GM19324 (cell line): ENCODE results near the gene SLC23A3.

Experiments
- ATAC-seq: cut with Tn5 transposase; IDR thresholded peaks from one replicate; pipeline ENCODE4 v1.9.1; 2021; ENCODE audit warnings: mild to moderate bottlenecking, moderate library complexity; ENCODE audit not compliant: unreplicated experiment, low FRiP score

Gene SLC23A3

DNA sequence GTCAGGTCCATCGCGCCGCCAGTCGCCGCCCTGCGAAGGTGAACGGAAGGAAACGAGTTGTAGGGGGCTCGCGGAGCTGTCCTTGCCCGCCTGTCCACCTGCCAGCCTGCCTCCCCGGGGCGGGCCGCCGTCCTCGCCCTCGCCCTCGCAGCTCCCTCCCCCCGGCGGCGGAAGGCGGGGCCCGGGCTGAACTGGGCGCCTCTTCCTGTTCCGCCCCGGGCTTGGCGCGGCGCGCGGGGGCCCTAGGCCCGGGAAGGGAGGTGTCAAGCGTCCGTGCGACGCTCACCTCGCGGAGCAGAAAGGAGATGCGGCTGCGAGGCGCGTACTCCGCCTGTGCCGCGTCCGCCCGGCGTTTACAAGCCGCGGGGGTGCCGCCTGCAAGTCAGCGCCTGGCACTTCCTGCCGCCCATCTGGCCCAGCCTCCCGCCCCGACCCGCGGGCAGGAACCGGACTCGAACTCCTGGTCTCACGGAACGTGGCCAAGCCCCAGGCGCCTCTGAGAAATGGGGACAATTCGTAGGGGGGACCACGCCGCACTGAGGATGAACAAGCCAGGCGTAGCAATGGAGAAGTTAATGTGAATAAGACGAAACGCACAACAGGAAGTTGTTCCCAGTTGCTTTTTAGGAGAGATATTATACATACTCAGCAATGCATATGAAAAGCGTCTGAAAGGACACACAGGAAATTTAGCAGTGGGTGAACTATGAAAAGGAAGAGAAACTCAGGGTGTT lies 7.2 kb upstream of the SLC23A3 start, which contains the start of gene CNPPD1:
Gene CNPPD1 (minus strand): TSS at position 108 of the 734 bp plus-strand sequence. CDS start 97 bp downstream, at position 11.
- peak; percentile 68 for ATAC-seq

DNA sequence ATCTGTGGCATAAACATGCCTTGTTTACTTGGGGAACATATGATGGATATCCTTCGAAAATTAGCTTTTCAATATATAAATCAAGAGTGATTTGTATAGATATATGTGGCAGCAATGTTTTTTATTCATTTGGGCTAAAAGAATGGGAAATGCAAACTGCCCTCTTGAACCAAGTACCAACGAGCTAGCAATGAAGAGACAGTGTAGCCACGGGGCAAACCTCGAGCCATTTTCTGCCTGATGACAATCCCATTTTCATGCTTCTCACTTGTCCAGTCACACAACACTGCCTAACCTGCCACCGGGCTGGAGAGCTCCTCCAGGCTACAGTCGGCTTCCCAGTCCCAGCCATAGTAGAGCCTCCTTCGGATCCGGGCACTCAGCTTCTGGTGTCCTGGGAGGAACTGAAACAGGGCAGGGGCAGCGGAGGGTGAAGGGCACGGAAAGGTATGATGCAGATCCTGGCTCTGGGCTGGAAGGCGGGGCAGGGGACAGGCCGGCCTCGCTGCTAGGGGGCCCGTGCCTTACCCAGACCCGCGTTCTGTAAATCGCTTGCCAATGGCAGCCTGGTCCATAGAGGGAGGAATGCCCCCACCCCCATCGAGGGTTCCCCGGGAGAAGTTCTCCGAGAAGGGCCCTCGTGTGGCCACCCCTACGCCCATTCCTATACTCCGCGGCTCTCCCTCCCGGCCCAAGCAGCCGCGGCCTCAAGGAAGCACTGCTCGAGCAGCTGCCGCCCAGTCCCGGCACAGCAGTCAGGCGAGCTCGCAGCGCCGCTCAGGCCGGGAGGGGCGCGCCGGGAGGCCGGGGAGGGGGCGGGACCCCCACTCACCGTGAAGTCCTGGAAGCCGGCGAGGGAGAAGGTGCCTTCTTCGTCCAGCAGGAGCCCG lies 6.3 kb upstream of the SLC23A3 start:
- peak; percentile 10 for ATAC-seq

DNA sequence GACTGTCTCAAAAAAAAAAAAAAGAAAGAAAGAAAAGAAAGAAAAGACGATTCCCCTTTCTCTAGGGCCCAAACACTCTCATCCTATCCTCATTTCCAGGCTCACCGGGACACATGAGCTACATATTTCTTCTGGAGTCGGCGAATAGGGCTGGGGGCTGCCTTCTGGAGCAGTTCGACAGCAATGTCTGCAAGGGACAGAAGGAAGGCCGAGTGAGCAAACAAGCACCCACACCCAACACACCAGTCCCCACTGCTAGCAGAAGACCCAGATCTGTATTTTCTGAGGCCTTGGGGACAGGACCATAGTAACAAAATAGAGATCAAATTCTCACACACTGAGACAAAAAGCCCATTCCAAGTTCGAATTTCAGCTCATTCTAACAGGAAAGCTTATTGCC lies 5.7 kb upstream of the SLC23A3 start:
- ATAC-seq, result no peak

- ATAC-seq, result no peak
Measured at GRCh38 chr2:219174801-219175200, 5.0 kb upstream of the SLC23A3 start.

GRCh38 chr2:219174146-219174545 lies 4.3 kb upstream of the SLC23A3 start:
- no peak for ATAC-seq

DNA sequence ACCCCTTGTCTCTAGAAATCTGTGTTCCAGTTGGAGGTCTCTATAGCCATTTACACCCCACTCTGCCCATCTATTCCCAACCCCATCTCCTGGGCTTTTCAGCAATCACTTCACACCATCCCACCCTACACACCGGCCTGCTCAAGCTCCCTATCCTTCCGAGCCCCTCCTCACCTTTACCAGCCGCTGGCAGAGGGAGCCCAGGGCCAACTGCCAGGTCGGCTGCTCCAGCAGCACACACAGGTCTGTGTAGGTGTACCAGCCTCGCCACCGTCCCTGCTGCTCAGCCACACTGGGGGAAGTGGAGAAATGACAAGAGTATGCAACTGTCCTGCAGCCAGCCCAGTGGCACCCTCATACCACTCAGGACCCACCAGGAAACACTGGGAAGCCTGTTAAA lies 3.3 kb upstream of the SLC23A3 start:
- no peak for ATAC-seq

GRCh38 chr2:219172231-219173154 lies 2.7 kb upstream of the SLC23A3 start:
- ATAC-seq, result no peak

- no peak for ATAC-seq
Measured at GRCh38 chr2:219171231-219171651, 1.4 kb upstream of the SLC23A3 start.

GRCh38 chr2:219168932-219169331 lies 897 bp downstream of the SLC23A3 start:
- no peak for ATAC-seq

DNA sequence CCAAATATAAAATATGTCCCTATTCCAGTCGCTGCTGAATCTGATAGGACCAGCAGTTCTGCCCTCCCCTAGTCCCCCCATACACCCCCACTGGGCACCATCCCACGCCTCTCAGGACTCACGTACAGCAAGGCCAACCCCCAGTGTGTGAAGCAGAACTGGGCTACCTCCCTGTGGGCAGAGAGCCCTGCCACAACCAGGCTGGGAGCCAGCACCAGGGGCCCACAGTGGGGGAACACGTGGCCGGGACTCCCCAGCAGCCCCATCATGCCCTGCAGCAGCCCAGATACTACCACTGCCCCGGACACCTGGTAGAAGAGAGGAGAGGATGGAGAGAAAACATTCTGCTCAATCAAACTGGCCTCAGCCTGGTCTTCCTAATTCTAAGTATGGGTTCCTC lies 1.3 kb downstream of the SLC23A3 start:
- no peak for ATAC-seq

- ATAC-seq, result no peak
Measured at GRCh38 chr2:219167997-219168396, 1.8 kb downstream of the SLC23A3 start.

DNA sequence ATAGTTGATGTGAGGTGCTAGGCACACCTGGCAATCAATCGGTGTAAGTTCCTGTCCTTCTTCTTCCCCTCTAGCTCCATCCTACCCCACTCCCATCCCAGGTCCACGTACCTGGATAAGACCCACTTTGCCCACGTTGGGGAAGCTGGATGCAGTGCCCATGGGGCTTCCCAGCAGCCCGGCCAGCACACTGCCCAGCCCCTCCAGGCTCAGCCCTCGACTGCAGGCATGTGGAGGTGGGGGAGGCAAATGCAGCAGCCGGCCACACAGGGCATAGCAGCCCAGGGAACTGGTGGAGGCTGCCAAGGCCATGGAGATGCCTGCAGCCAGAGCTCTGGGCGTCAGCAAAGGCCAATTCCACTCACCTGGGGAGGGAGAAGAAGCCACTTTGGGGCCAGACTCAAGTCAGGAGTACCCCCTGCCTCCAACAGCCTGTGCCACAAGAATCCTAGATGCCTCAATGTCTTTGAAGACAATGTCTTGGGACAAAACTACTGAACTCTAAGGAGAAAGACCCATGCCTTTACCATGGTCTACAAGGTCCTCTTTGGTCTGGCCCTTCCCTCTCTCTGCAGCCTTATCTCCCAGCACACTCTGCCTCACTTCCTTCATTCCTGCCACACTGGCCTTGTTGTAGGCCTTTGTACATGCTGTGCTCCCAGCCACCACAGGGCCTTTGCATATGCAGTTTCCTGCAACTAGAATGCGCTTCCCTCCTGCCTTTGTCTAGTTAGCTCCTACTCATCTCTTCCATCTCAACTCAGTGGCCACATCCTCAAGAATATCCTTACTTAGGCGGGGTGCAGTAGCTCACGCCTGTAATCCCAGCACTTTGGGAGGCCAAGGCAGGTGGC lies 4.5 kb downstream of the SLC23A3 start:
- no peak for ATAC-seq

GRCh38 chr2:219163156-219163555 lies 6.7 kb downstream of the SLC23A3 start:
- ATAC-seq, result no peak

DNA sequence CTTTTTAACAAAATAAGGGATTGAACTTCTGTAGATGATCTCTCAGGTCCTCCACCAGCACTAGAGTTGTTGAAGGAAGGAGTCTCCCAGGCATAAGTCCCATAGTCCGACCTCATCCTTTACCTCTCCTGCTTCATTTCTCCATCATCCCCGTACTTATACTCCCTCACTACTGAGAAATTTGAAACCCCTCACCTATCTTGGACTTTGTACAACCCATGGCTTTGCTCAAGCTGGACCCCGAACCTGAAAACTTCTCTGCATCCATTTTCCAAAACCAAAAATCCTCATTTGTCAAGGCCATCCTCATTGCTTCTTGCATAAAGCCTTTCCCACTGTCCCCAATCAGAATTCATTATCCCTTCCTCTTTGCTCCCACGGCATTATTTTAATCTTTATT lies 8.7 kb downstream of the SLC23A3 start:
- ATAC-seq, result no peak

GRCh38 chr2:219160186-219161017 lies 9.4 kb downstream of the SLC23A3 start, which contains the start of gene NHEJ1:
NHEJ1 (minus strand) TSS chr2:219160815; CDS start chr2:219158362, 2,453 bp downstream.
- peak; percentile 91 for ATAC-seq

DNA sequence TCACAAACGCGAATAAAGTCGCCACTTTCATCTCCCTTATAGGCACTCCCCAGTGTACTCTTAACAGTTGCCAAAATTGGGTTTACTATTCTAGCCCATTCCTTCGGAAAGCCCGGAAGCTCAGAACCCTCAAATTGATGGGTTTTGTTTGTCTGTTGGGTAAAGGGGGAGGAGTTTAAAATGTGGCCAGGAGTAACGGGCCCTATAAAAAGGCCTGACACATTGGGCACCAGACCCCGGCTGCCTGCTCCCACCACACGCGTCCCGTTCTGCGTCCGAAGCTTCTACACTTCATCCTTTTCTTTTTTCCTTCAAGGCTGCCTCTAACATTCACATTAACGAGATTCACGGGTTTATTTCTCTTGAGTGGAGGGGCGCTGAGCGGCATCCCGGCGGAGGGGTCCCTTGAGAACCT lies 10.1 kb downstream of the SLC23A3 start:
- no peak for ATAC-seq

DNA sequence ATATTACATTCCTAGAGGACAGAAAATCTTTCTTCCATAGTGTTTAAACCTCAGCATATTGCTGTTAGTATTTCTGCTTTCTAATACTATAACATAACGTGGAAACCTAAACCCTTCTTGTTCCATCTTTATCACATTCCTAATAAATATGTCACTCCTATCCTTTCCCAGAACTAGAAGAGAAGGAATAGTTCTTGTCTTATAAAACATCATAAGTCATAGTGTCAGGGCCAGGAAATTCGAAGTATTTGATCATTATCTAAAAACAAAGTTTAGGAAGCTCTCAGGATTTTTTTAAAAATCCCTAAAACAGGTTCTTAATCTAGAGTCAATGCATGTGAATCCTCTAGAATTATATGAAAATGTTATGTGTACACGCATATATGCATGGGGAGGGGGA lies 11.2 kb downstream of the SLC23A3 start:
- ATAC-seq, result no peak

- no peak for ATAC-seq
Measured at GRCh38 chr2:219158025-219158424, 11.8 kb downstream of the SLC23A3 start.

DNA sequence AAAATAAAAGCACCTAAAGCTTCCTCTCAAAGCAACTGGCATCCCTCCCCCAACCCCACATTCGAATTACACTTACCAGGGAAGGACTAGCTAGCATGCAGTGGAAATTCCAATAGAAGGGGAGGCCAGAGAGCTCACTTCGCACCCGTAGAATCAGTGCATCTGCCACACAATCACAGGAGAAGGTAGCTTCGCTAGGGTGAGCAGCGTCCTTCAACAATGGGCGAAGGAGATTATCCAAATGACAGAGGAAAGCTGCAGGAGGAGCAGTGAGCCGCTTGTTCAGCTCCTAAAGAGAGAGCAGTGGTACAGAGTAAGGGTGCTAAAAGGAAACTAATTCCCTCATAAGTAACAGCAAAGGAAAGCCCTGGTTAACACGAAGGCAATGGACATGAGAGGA lies 12.4 kb downstream of the SLC23A3 start:
- no peak for ATAC-seq
